ENCODE measurements around the gene TTPAL.
"Not testable (repeated sequence)": the region's sequence is repeated elsewhere in the genome, so short reads cannot be mapped to it uniquely, and the experiment has no call there.

Gene TTPAL

GRCh38 chr20:44468044-44468782 lies 7.5 kb upstream of the TTPAL start:
- no peak overlapping the region for H3K4me3 ChIP-seq (ENCODE audit: low read depth, low read length)
- DNase-seq (ENCODE audit: low read depth) = no peak
- no peak for TF ChIP-seq CTCF (conservative IDR thresholded peaks at IDR 0.05; ENCODE audit: low read depth, low read length)

- DNase-seq (ENCODE audit: low read depth) = no peak
- no peak for TF ChIP-seq CTCF (conservative IDR thresholded peaks at IDR 0.05; ENCODE audit: low read depth, low read length)
- H3K4me3 ChIP-seq (ENCODE audit: low read depth, low read length) = no peak overlapping the region
Observed at GRCh38 chr20:44470327-44470726, 5.3 kb upstream of the TTPAL start.

- DNase-seq (ENCODE audit: low read depth) = peak; percentile 78
- no peak overlapping the region for H3K4me3 ChIP-seq (ENCODE audit: low read depth, low read length)
- peak; percentile 73 for TF ChIP-seq CTCF (conservative IDR thresholded peaks at IDR 0.05; ENCODE audit: low read depth, low read length)
Observed at GRCh38 chr20:44471481-44471882, 4.2 kb upstream of the TTPAL start.

GRCh38 chr20:44472283-44472682 lies 3.4 kb upstream of the TTPAL start:
- not testable (repeated sequence) for DNase-seq (ENCODE audit: low read depth); H3K4me3 ChIP-seq (ENCODE audit: low read depth, low read length)

- DNase-seq (ENCODE audit: low read depth) = no peak
- peak overlapping the region; percentile 98 for H3K4me3 ChIP-seq (ENCODE audit: low read depth, low read length)
- TF ChIP-seq CTCF (conservative IDR thresholded peaks at IDR 0.05; ENCODE audit: low read depth, low read length) = no peak
Observed at GRCh38 chr20:44475372-44475693, 341 bp upstream of the TTPAL start.

- no peak for TF ChIP-seq CTCF (conservative IDR thresholded peaks at IDR 0.05; ENCODE audit: low read depth, low read length)
- H3K4me3 ChIP-seq (ENCODE audit: low read depth, low read length) = peak overlapping the region; percentile 98
- no peak for DNase-seq (ENCODE audit: low read depth)
Observed at GRCh38 chr20:44477151-44477550, 1.5 kb downstream of the TTPAL start.

GRCh38 chr20:44478206-44478605 lies 2.5 kb downstream of the TTPAL start:
- DNase-seq (ENCODE audit: low read depth) = no peak
- no peak for TF ChIP-seq CTCF (conservative IDR thresholded peaks at IDR 0.05; ENCODE audit: low read depth, low read length)
- H3K4me3 ChIP-seq (ENCODE audit: low read depth, low read length) = no peak overlapping the region

All from choroid plexus epithelial cell (primary cell).